Caco-2 (cell line): ENCODE data around the gene IL11. TPM values are rescaled to one million over a fixed set of nuclear protein-coding genes. Genes with fewer than 3 reads are reported as not detected.

Experiments
- BruUV-seq: library from RNA; stranded (reverse); fragments of 400-500 nt; replicated peaks from 2 replicates; lab custom pipeline; 2021; lab: Mats Ljungman, UMichigan
- CTCF ChIA-PET: fragments of 300-600 bp; sonication (Branson Sonifier 250); formaldehyde crosslinking; loops from one replicate; lab custom pipeline; 2022; ENCODE audit warnings: antibody characterized with exemption; lab: Charles Lee
- POLR2A ChIA-PET: fragments of 300-600 bp; sonication (Branson Sonifier 250); formaldehyde crosslinking; loops from one replicate; lab custom pipeline; 2022; ENCODE audit warnings: antibody characterized with exemption; lab: Charles Lee
- DNase-seq, 2 experiments: peaks; one replicate each; pipeline versions ENCODE4 v3.0.0 to v3.0.0-alpha.2; 2020 to 2022
- H3K27me3 ChIP-seq: replicated peaks from 2 replicates; pipeline ENCODE4 v1.6.0; 2011; ENCODE audit warnings: low read length; ENCODE audit not compliant: control insufficient read depth, insufficient read depth
- H3K36me3 ChIP-seq: 2 replicates; pipeline ENCODE4 v1.5.1; 2011; ENCODE audit warnings: low read length; ENCODE audit not compliant: control insufficient read depth, insufficient read depth
- H3K4me1 ChIP-seq: fragments of 250-450 bp; sonication (Bioruptor Pico); 2 replicates; pipeline ENCODE4 v1.5.1; 2020; ENCODE audit warnings: mild to moderate bottlenecking
- H3K4me3 ChIP-seq: 2 replicates; pipeline ENCODE4 v1.5.1; 2011; ENCODE audit warnings: low read depth, mild to moderate bottlenecking, control low read depth, low read length
- H3K9me3 ChIP-seq: fragments of 250-450 bp; sonication (Bioruptor Pico); 2 replicates; pipeline ENCODE4 v1.5.1; 2020; ENCODE audit warnings: mild to moderate bottlenecking, moderate library complexity
- H3K27ac Mint-ChIP-seq: one replicate; pipeline ENCODE4 v1.8.0; 2022; ENCODE audit warnings: mixed read lengths; ENCODE audit not compliant: unreplicated experiment
- H3K27me3 Mint-ChIP-seq: one replicate; pipeline ENCODE4 v1.8.0; 2022; ENCODE audit warnings: mixed read lengths; ENCODE audit not compliant: insufficient read depth, unreplicated experiment
- H3K36me3 Mint-ChIP-seq: one replicate; pipeline ENCODE4 v1.8.0; 2022; ENCODE audit warnings: mild to moderate bottlenecking, mixed read lengths; ENCODE audit not compliant: insufficient read depth, unreplicated experiment
- H3K4me1 Mint-ChIP-seq: one replicate; pipeline ENCODE4 v1.8.0; 2022; ENCODE audit warnings: low read depth, mixed read lengths; ENCODE audit not compliant: unreplicated experiment
- H3K4me3 Mint-ChIP-seq: one replicate; pipeline ENCODE4 v1.8.0; 2022; ENCODE audit warnings: mild to moderate bottlenecking, moderate library complexity, mixed read lengths; ENCODE audit not compliant: unreplicated experiment
- H3K9me3 Mint-ChIP-seq: one replicate; pipeline ENCODE4 v1.8.0; 2022; ENCODE audit warnings: mixed read lengths; ENCODE audit not compliant: unreplicated experiment
- CTCF ChIP-seq, 2 experiments: fragments of 200-600 bp in 1 of 2; IDR thresholded peaks; 1 replicate in 1 of 2; 2 replicates in 1 of 2; pipeline versions ENCODE4 v1.5.1 to v1.8.0; 2011 to 2022; ENCODE audit warnings: antibody characterized with exemption in 1 of 2, control low read depth in 1 of 2, inconsistent platforms in 1 of 2, low read depth in 1 of 2, low read length in 1 of 2, mild to moderate bottlenecking in 1 of 2, moderate library complexity in 1 of 2; ENCODE audit not compliant: insufficient read depth in 1 of 2, severe bottlenecking in 1 of 2, unreplicated experiment in 1 of 2
- intact Hi-C: fragments of 100-400 bp; cut with micrococcal nuclease; formaldehyde crosslinking; loops from one replicate; pipeline ENCODE4 v1.10.0; 2022; ENCODE audit not compliant: unreplicated experiment
- total RNA-seq: library from RNA; stranded (reverse); gene quantifications from 2 replicates; pipeline ENCODE4 v1.2.3, GENCODE V29; 2022

IL11 gene
- total RNA-seq, 1 experiment from 2014 or later = 0.70 TPM

- H3K9me3 ChIP-seq = no peaks in the 10 kb centered on the region
- TF ChIP-seq CTCF (IDR thresholded peaks at IDR 0.05; ENCODE audit: insufficient read depth in 1 of 2, low read depth in 1 of 2, low read length in 1 of 2, severe bottlenecking in 1 of 2, unreplicated experiment in 1 of 2) = no peak
- Mint-ChIP-seq H3K9me3 (no peaks in the 10 kb centered on the region), H3K36me3 (peaks cover 33% of the 10 kb centered on the region), H3K27ac (peak overlapping the region; percentile 95), H3K27me3 (no peaks in the 10 kb centered on the region), H3K4me1 (peaks cover 14% of the 10 kb centered on the region), H3K4me3 (peak overlapping the region; percentile 91)
- POLR2A ChIA-PET = interaction anchor here (0.6 to 1.8 kb wide), 27 partner anchors 9 to 314 kb away, joined by 3 to 29 read pairs (median 6); partner anchors contain the start of genes DNAAF3, FIZ1, HSPBP1 and ISOC2
- H3K4me3 ChIP-seq = peak overlapping the region; percentile 67
- DNase-seq = peak; percentile 41 to 51
- intact Hi-C loops = loop anchor here (1.0 to 2.0 kb wide), 7 partner anchors 14 to 174 kb away; partner anchors contain the start of genes COX6B2, DNAAF3, HSPBP1 and PPP6R1
- CTCF ChIA-PET = interaction anchor here (0.5 to 1.8 kb wide), 22 partner anchors 8 to 314 kb away, joined by 3 to 30 read pairs (median 4); partner anchors contain the start of genes HSPBP1, ISOC2, PPP6R1 and SYT5
- H3K4me1 ChIP-seq = peaks cover 10% of the 10 kb centered on the region; the same call in 1 of the 2 replicates
- H3K27me3 ChIP-seq = no peaks in the 10 kb centered on the region
- BruUV-seq = TSS peak; percentile 40
- H3K36me3 ChIP-seq = peaks cover 3% of the 10 kb centered on the region; the same call in 1 of the 2 replicates
Measured at GRCh38 chr19:55339889-55340783, 30.1 kb downstream of the IL11 start.

- Histone ChIP-seq H3K36me3 (peaks cover 3% of the 10 kb centered on the region; the same call in 1 of the 2 replicates), H3K27me3 (no peaks in the 10 kb centered on the region), H3K4me1 (peaks cover 10% of the 10 kb centered on the region; the same call in 1 of the 2 replicates), H3K9me3 (no peaks in the 10 kb centered on the region), H3K4me3 (peak within 1 kb of the TSS; percentile 67)
- no TSS peak for BruUV-seq
- Mint-ChIP-seq H3K36me3 (peaks cover 33% of the 10 kb centered on the region), H3K9me3 (no peaks in the 10 kb centered on the region), H3K27ac (peak within 1 kb of the TSS; percentile 95), H3K27me3 (no peaks in the 10 kb centered on the region), H3K4me1 (peaks cover 14% of the 10 kb centered on the region), H3K4me3 (peak within 1 kb of the TSS; percentile 91)
- peak in 1 of 2 experiments; percentile 43 for TF ChIP-seq CTCF (IDR thresholded peaks at IDR 0.05; ENCODE audit: insufficient read depth in 1 of 2, low read depth in 1 of 2, low read length in 1 of 2, severe bottlenecking in 1 of 2, unreplicated experiment in 1 of 2)
- POLR2A ChIA-PET = interaction anchor here (0.5 to 1.8 kb wide), 30 partner anchors 8 to 315 kb away, joined by 3 to 29 read pairs (median 6); partner anchors contain the start of genes DNAAF3, FIZ1, HSPBP1 and ISOC2
- peak; percentile 100 for DNase-seq
- intact Hi-C loops = loop anchor here (1.0 to 2.0 kb wide), 7 partner anchors 15 to 173 kb away; partner anchors contain the start of genes COX6B2, DNAAF3, HSPBP1 and PPP6R1
- CTCF ChIA-PET = interaction anchor here (0.5 to 1.8 kb wide), 23 partner anchors 9 to 315 kb away, joined by 3 to 30 read pairs (median 4); partner anchors contain the start of genes HSPBP1, ISOC2, PPP6R1 and SYT5
Measured at GRCh38 chr19:55339105-55339888, 31.0 kb downstream of the IL11 start, which contains the start of gene KMT5C. Gene KMT5C (plus strand): TSS chr19:55339876. CDS start chr19:55341937, 2,061 bp downstream.
